ENCODE results near the gene MPO.

DNA sequence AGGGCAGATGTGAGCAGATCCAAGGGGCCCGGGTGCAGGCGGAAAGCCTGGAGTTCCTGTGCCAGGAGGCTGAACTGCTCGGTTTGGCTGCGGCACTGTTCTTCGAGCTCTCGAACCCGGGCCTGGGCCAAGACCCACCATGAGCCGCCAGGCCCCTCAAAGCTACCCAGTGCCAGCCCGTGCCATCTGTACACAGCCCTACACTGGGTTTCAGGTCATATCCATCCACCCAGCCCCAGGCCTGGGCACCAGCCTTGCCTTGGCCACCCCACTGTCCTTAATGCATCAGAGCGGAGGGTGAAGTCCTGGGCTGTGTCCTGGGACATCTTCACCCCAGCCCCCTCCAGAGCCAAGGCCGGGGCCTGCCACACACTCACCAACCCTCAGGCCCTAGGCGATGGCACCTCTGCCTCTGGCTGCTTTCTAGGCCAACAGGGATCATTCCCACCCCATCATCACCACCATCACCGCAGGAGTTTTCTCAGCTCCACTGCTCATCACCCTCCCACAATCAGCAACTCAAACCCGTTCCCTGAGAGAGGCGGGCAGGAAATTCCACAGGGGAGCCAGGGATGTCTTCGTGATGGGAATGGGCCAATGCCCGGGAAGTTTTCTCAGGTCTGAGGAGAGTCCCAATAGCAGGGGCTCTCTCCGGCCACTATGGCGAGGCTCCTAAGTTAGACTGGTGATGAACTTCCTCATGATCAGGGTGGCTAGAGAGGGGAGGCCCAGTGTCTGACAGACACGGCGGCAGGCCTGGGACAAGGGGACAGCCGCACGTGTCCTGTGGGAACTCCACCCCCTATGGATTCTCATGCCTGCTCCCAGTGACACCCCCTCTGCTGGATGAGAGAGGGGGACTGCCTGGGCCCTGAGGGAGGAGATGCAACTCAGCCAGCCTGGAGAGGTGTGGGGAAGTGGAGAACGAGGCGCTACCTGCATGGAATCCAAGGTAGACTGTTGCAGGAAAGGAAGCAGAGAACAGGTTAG, 38.7 kb upstream of the MPO start:
- TF ChIP-seq HSF4 (CRISPR knock-in tag; IDR thresholded peaks at IDR 0.05; ENCODE audit: borderline replicate concordance) (no peak), JUND (IDR thresholded peaks at IDR 0.05; ENCODE audit: borderline replicate concordance, low read depth, low read length) (no peak), JUND (tag; IDR thresholded peaks at IDR 0.05; ENCODE audit: borderline replicate concordance, low read depth, low read length) (no peak), GTF2F1 (IDR thresholded peaks at IDR 0.05; ENCODE audit: low read depth, low read length) (no peak), MEF2A (IDR thresholded peaks at IDR 0.05; ENCODE audit: control insufficient read depth, low read depth, low read length) (no peak), POLR2A (conservative IDR thresholded peaks at IDR 0.05) (no peak), ZNF24 (IDR thresholded peaks at IDR 0.05) (no peak)
- TF ChIP-seq, protein P1, sequence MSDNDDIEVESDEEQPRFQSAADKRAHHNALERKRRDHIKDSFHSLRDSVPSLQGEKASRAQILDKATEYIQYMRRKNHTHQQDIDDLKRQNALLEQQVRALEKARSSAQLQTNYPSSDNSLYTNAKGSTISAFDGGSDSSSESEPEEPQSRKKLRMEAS (CRISPR knock-in tag; IDR thresholded peaks at IDR 0.05) = no peak
- TF ChIP-seq, protein P2, sequence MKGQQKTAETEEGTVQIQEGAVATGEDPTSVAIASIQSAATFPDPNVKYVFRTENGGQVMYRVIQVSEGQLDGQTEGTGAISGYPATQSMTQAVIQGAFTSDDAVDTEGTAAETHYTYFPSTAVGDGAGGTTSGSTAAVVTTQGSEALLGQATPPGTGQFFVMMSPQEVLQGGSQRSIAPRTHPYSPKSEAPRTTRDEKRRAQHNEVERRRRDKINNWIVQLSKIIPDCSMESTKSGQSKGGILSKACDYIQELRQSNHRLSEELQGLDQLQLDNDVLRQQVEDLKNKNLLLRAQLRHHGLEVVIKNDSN (CRISPR knock-in tag; IDR thresholded peaks at IDR 0.05) = no peak
